Hepatocyte (in vitro differentiated cells): Measurements from ENCODE around the gene TGFBI.

Experiments
- CTCF ChIP-seq: fragments of 200-600 bp; sonication (generic); IDR thresholded peaks from 2 replicates; pipeline ENCODE4 v1.5.1; 2016; ENCODE audit warnings: antibody characterized with exemption, mild to moderate bottlenecking; ENCODE audit not compliant: poor library complexity
- EZH2 ChIP-seq: fragments of 200-600 bp; sonication (generic); IDR thresholded peaks from 2 replicates; pipeline ENCODE4 v1.6.1; 2016; ENCODE audit warnings: antibody characterized with exemption, mild to moderate bottlenecking, borderline replicate concordance

DNA sequence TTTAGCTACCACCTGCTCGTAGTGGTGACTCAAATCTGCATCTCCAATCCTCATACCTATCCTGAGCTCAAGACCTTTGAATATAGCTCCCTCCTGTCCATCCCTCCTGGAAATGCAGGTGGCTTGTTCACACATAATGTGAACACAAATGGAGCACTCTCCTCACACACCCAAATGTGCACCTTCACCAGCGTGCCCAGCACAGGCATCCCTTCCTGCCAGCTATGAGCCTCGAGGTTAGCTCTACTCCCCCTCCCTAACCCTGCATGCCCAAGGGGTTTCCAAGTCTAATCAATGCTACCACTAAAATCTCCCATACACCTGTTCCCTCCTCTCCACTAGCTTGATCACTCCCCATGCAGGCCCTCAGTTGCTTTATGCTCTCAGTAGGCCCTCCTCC, 2.2 kb upstream of the TGFBI start:
- TF ChIP-seq CTCF (no peak), EZH2 (no peak)
